MM.1S (cell line): ENCODE measurements around the gene HECTD4.

ENCODE experiments used
- DNase-seq: peaks from one replicate; pipeline ENCODE4 v3.0.0-alpha.2; 2015
- H2AFZ ChIP-seq: fragments of 300-600 bp; sonication (generic); 2 replicates; pipeline ENCODE4 v1.6.0; 2016; ENCODE audit warnings: antibody characterized with exemption, low read length
- H3F3A ChIP-seq: fragments of 300-600 bp; sonication (generic); 2 replicates; pipeline ENCODE4 v1.6.1; 2016; ENCODE audit warnings: mild to moderate bottlenecking, antibody characterized with exemption, low read length, moderate library complexity, mixed read lengths; ENCODE audit not compliant: insufficient read depth
- H3K27ac ChIP-seq: fragments of 300-600 bp; sonication (generic); 2 replicates; pipeline ENCODE4 v1.5.1; 2016; ENCODE audit warnings: mild to moderate bottlenecking, low read length
- H3K27me3 ChIP-seq: fragments of 300-600 bp; sonication (generic); replicated peaks from 2 replicates; pipeline ENCODE4 v1.6.0; 2016; ENCODE audit warnings: low read length; ENCODE audit not compliant: insufficient read depth
- H3K36me3 ChIP-seq: fragments of 300-600 bp; sonication (generic); replicated peaks from 2 replicates; pipeline ENCODE4 v1.6.1; 2016; ENCODE audit warnings: mild to moderate bottlenecking, low read length, mixed read lengths; ENCODE audit not compliant: insufficient read depth
- H3K4me1 ChIP-seq: fragments of 300-600 bp; sonication (generic); 2 replicates; pipeline ENCODE4 v1.6.1; 2016; ENCODE audit warnings: low read length, mixed read lengths
- H3K4me2 ChIP-seq: fragments of 300-600 bp; sonication (generic); 2 replicates; pipeline ENCODE4 v1.6.0; 2016; ENCODE audit warnings: low read depth, low read length
- H3K4me3 ChIP-seq: fragments of 300-600 bp; sonication (generic); 2 replicates; pipeline ENCODE4 v1.5.1; 2016; ENCODE audit warnings: low read length, mixed read lengths
- H3K79me2 ChIP-seq: fragments of 300-600 bp; sonication (generic); 2 replicates; pipeline ENCODE4 v1.6.1; 2016; ENCODE audit warnings: mixed run types, low read length, mixed read lengths
- H3K9ac ChIP-seq: fragments of 300-600 bp; sonication (generic); 2 replicates; pipeline ENCODE4 v1.6.1; 2016; ENCODE audit warnings: low read length, mixed read lengths
- H3K9me2 ChIP-seq: fragments of 300-600 bp; sonication (generic); replicated peaks from 2 replicates; pipeline ENCODE4 v1.6.1; 2016; ENCODE audit warnings: mild to moderate bottlenecking, low read length, mixed read lengths; ENCODE audit not compliant: insufficient read depth
- H3K9me3 ChIP-seq: fragments of 300-600 bp; sonication (generic); replicated peaks from 2 replicates; pipeline ENCODE4 v1.6.1; 2016; ENCODE audit warnings: mild to moderate bottlenecking, low read length, mixed read lengths; ENCODE audit not compliant: insufficient read depth
- H4K20me1 ChIP-seq: fragments of 300-600 bp; sonication (generic); 2 replicates; pipeline ENCODE4 v1.6.1; 2016; ENCODE audit warnings: mild to moderate bottlenecking, low read length, moderate library complexity, mixed read lengths; ENCODE audit not compliant: insufficient read depth
- CTCF ChIP-seq: fragments of 300-600 bp; sonication (generic); IDR thresholded peaks from 2 replicates; pipeline ENCODE4 v1.5.1; 2016; ENCODE audit warnings: antibody characterized with exemption, low read length, mixed read lengths
- EZH2 ChIP-seq: fragments of 300-600 bp; sonication (generic); optimal IDR thresholded peaks from 2 replicates; pipeline ENCODE3; 2017; ENCODE audit warnings: low read depth, mild to moderate bottlenecking, antibody characterized with exemption, low read length, mixed read lengths
- EZH2phosphoT487 ChIP-seq: fragments of 300-600 bp; sonication (generic); IDR thresholded peaks from 2 replicates; pipeline ENCODE4 v1.6.1; 2018; ENCODE audit warnings: antibody characterized with exemption, low read length

The HECTD4 gene

GRCh38 chr12:112275836-112276235, 106.4 kb downstream of the HECTD4 start:
- no peak overlapping the region for H3K27ac ChIP-seq
- no peaks in the 10 kb centered on the region for H3F3A ChIP-seq
- no peak overlapping the region for H3K4me3 ChIP-seq
- no peak overlapping the region for H3K9ac ChIP-seq
- H3K27me3 ChIP-seq: no peaks in the 10 kb centered on the region
- no peaks in the 10 kb centered on the region for H3K79me2 ChIP-seq
- no peaks in the 10 kb centered on the region for H3K9me2 ChIP-seq
- H2AFZ ChIP-seq: no peak overlapping the region
- no peaks in the 10 kb centered on the region for H3K9me3 ChIP-seq
- H3K4me2 ChIP-seq: no peak overlapping the region
- no peak for TF ChIP-seq EZH2
- no peak for TF ChIP-seq CTCF
- no peak for TF ChIP-seq EZH2phosphoT487
- H3K4me1 ChIP-seq: no peaks in the 10 kb centered on the region
- no peaks in the 10 kb centered on the region for H3K36me3 ChIP-seq
- H4K20me1 ChIP-seq: no peaks in the 10 kb centered on the region
- no peak for DNase-seq

GRCh38 chr12:112275207-112275606, 107.0 kb downstream of the HECTD4 start:
- no peaks in the 10 kb centered on the region for H3K36me3 ChIP-seq
- no peak overlapping the region for H3K4me2 ChIP-seq
- H4K20me1 ChIP-seq: no peaks in the 10 kb centered on the region
- no peaks in the 10 kb centered on the region for H3K4me1 ChIP-seq
- H3K4me3 ChIP-seq: no peak overlapping the region
- no peaks in the 10 kb centered on the region for H3K9me3 ChIP-seq
- no peak overlapping the region for H2AFZ ChIP-seq
- TF ChIP-seq EZH2phosphoT487: no peak
- TF ChIP-seq CTCF: no peak
- no peak for TF ChIP-seq EZH2
- H3K9ac ChIP-seq: no peak overlapping the region
- no peaks in the 10 kb centered on the region for H3K79me2 ChIP-seq
- no peaks in the 10 kb centered on the region for H3K27me3 ChIP-seq
- DNase-seq: no peak
- H3K27ac ChIP-seq: no peak overlapping the region
- H3F3A ChIP-seq: no peaks in the 10 kb centered on the region
- H3K9me2 ChIP-seq: no peaks in the 10 kb centered on the region

GRCh38 chr12:112270673-112271072, 111.6 kb downstream of the HECTD4 start:
- Histone ChIP-seq H3K4me2 (no peak overlapping the region), H3K79me2 (no peaks in the 10 kb centered on the region), H3K27me3 (no peaks in the 10 kb centered on the region), H3K9ac (no peak overlapping the region), H4K20me1 (no peaks in the 10 kb centered on the region), H3K9me2 (no peaks in the 10 kb centered on the region), H2AFZ (no peak overlapping the region), H3K9me3 (no peaks in the 10 kb centered on the region), H3F3A (no peaks in the 10 kb centered on the region), H3K27ac (no peak overlapping the region), H3K4me3 (no peak overlapping the region), H3K4me1 (no peaks in the 10 kb centered on the region), H3K36me3 (no peaks in the 10 kb centered on the region)
- TF ChIP-seq EZH2phosphoT487 (no peak), EZH2 (no peak), CTCF (no peak)
- DNase-seq: no peak
